HL-60 (cell line): ENCODE results near the gene SPC25.

Experiments
- DNase-seq, 2 experiments: peaks; one replicate each; pipeline ENCODE4 v3.0.0-alpha.2; 2010 to 2020; ENCODE audit warnings: low read depth in 1 of 2, low spot score in 1 of 2
- H3K27ac ChIP-seq: fragments of 250-450 bp; sonication (Bioruptor Pico); replicated peaks from 2 replicates; pipeline ENCODE4 v1.5.1; 2020; ENCODE audit warnings: mild to moderate bottlenecking, moderate library complexity
- H3K27me3 ChIP-seq: fragments of 250-450 bp; sonication (Bioruptor Pico); 2 replicates; pipeline ENCODE4 v1.5.1; 2021; ENCODE audit warnings: mild to moderate bottlenecking, moderate library complexity; ENCODE audit not compliant: insufficient read depth, poor library complexity, severe bottlenecking
- H3K4me3 ChIP-seq: replicated peaks from 2 replicates; pipeline ENCODE4 v1.5.1; 2011; ENCODE audit warnings: mild to moderate bottlenecking, control low read depth, low read length; ENCODE audit not compliant: insufficient read depth
- CTCF ChIP-seq: IDR thresholded peaks from one replicate; pipeline ENCODE4 v1.5.1; 2011; ENCODE audit warnings: low read length, control low read depth, inconsistent platforms; ENCODE audit not compliant: insufficient read depth
- GABPA ChIP-seq: IDR thresholded peaks from 2 replicates; pipeline ENCODE4 v1.6.1; 2012; ENCODE audit warnings: low read depth
- POLR2AphosphoS5 ChIP-seq: IDR thresholded peaks from 2 replicates; pipeline ENCODE4 v1.6.1; 2012; ENCODE audit warnings: low read depth
- REST ChIP-seq: IDR thresholded peaks from 2 replicates; pipeline ENCODE4 v1.6.1; 2012; ENCODE audit warnings: low read depth; ENCODE audit not compliant: insufficient replicate concordance
- SPI1 ChIP-seq: IDR thresholded peaks from 2 replicates; pipeline ENCODE4 v1.6.1; 2012; ENCODE audit warnings: low read depth, mild to moderate bottlenecking, borderline replicate concordance

The SPC25 gene

GRCh38 chr2:168903888-168904287, 13.7 kb upstream of the SPC25 start:
- TF ChIP-seq GABPA (no peak), CTCF (no peak), REST (no peak), SPI1 (no peak), POLR2AphosphoS5 (no peak)
- no peaks in the 10 kb centered on the region for H3K27me3 ChIP-seq
- H3K27ac ChIP-seq: no peak overlapping the region
- no peak for DNase-seq
- H3K4me3 ChIP-seq: no peak overlapping the region

- Histone ChIP-seq H3K27me3 (no peaks in the 10 kb centered on the region), H3K4me3 (no peak within 1 kb of the TSS), H3K27ac (no peak within 1 kb of the TSS)
- TF ChIP-seq REST (no peak), GABPA (no peak), CTCF (no peak), SPI1 (no peak)
- DNase-seq: no peak
Observed at GRCh38 chr2:168901003-168901402, 10.8 kb upstream of the SPC25 start, which contains the start of gene G6PC2. G6PC2 (plus strand) TSS chr2:168901291; CDS start chr2:168901332, 41 bp downstream.

GRCh38 chr2:168897449-168897848, 7.2 kb upstream of the SPC25 start:
- Histone ChIP-seq H3K4me3 (no peak overlapping the region), H3K27ac (no peak overlapping the region), H3K27me3 (no peaks in the 10 kb centered on the region)
- no peak for DNase-seq
- TF ChIP-seq SPI1 (no peak), CTCF (no peak), POLR2AphosphoS5 (no peak), REST (no peak), GABPA (no peak)
